Ovary (tissue), 9 donors: Measurements from ENCODE around the gene CDKAL1. TPM values are rescaled to one million over a fixed set of nuclear protein-coding genes. Genes with fewer than 3 reads are reported as not detected.

Experiments
- DNase-seq, 5 donors: peaks; one replicate each; pipeline ENCODE4 v3.0.0-alpha.2; 2019 to 2020
- H3K27ac ChIP-seq, 2 donors: fragments of 200-600 bp; one replicate each; pipeline versions ENCODE4 v1.5.1 to v1.8.0; 2019 to 2022
- H3K27me3 ChIP-seq: fragments of 200-600 bp; one replicate; pipeline ENCODE4 v1.8.0; 2022
- H3K36me3 ChIP-seq: fragments of 200-600 bp; sonication (generic); one replicate; pipeline ENCODE4 v1.5.1; 2019
- H3K4me1 ChIP-seq: one replicate; pipeline ENCODE4 v1.8.1; 2013; ENCODE audit warnings: mild to moderate bottlenecking, moderate library complexity; ENCODE audit not compliant: insufficient read depth
- H3K4me3 ChIP-seq: fragments of 200-600 bp; sonication (generic); one replicate; pipeline ENCODE4 v1.5.1; 2017
- H3K9me3 ChIP-seq, 2 donors: fragments of 200-600 bp in 1 of 2; sonication (generic) in 1 of 2; one replicate each; pipeline versions ENCODE4 v1.5.1 to v1.8.1; 2013 to 2019; ENCODE audit warnings: mild to moderate bottlenecking in 1 of 2, moderate library complexity in 1 of 2
- EP300 ChIP-seq: sonication (generic); formaldehyde crosslinking; IDR thresholded peaks from one replicate; pipeline ENCODE4 v1.6.1; 2017; ENCODE audit warnings: antibody characterized with exemption
- POLR2A ChIP-seq: fragments of 450-650 bp; IDR thresholded peaks from one replicate; pipeline ENCODE4 v1.6.1; 2017; ENCODE audit warnings: antibody characterized with exemption, mild to moderate bottlenecking, moderate library complexity
- WGBS, 3 donors: extraction: QIAGEN DNeasy Blood & Tissue Kit in 1 of 3; methylation state at CpG; one replicate each; pipeline versions ENCODE4 v1.1.5 to v1.1.7; 2013 to 2017; 5-methylcytosine and 5-hydroxymethylcytosine counted together
- intact Hi-C, 4 donors: fragments of 100-400 bp; cut with DNase I; formaldehyde crosslinking; loops; one replicate each; pipeline versions ENCODE4 v1.11.0 to v1.15.1; 2022 to 2023
- polyA plus RNA-seq, 2 donors: library from polyadenylated mRNA; stranded (reverse); fragments of 200-250 nt in 1 of 2; fragments of 350-450 nt in 1 of 2; fragmentation: Illumina TruSeq in 1 of 2; extraction: RNeasy Lipid Tissue Mini Kit (QIAGEN cat#74804) in 1 of 2; gene quantifications; one replicate each; pipeline ENCODE4 v1.2.3, GENCODE V29; 2013 to 2014
- total RNA-seq, 7 donors: library from RNA; depleted of rRNA in 2 of 7; stranded (reverse); fragments of >200 nt in 2 of 7; fragmentation: NEBNext Ultra II Directional in 3 of 7; extraction: Animal tissue kit (Norgen Biotek cat#: 25700) in 3 of 7; gene quantifications; one replicate each; pipeline versions ENCODE4 v1.1.0 to v1.2.4, GENCODE V29; 2016 to 2023
- TF ChIP-seq, protein P1 (sequence below), 3 donors: fragments of 450-650 bp in 2 of 3; fragments of 200-600 bp in 1 of 3; IDR thresholded peaks; one replicate each; pipeline versions ENCODE4 v1.5.1 to v1.8.0; 2016 to 2022; ENCODE audit warnings: antibody characterized with exemption in 3 of 3, mild to moderate bottlenecking in 1 of 3
- donor health status: DM: no; HTN: no; CAD: no; lungs with moderate emphysema.
- donor health status: DM: no; HTN: no; CAD: no.
- donor health status: Bipolar disorder and iron deficiency.
- donor health status: DM: yes; HTN: yes; CAD: no.
- donor health status: DM: no; HTN: no; CAD: no.
- donor health status: DM: yes; HTN: yes; CAD: no.

CDKAL1 gene
- total and polyA plus RNA-seq, 9 donors, result 6.8 to 21.3 (median 18.9) TPM

DNA sequence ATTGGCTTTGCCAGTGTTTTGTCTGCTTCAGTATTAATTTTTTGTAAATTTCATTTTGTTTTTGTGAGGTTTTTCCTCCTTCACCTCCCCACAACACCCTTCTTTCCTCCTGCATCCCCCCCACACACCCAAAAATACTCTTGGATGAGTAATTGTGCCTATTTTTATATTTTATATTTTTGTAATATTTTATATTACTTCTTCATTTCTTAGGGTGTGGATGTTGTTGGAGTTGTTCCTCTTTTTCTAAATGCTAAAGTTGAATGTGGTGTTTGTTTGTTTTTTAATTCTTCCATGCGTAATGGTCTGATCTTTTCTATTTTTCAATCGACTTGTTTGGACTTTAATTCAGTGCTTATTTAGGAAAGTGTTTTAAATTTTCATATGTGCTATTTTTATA, 638.8 kb downstream of the CDKAL1 start:
- Histone ChIP-seq H3K4me1 (peaks cover 2% of the 10 kb centered on the region), H3K4me3 (no peak overlapping the region), H3K36me3 (no peaks in the 10 kb centered on the region), H3K9me3 (no peaks in the 10 kb centered on the region), H3K27ac (no peak overlapping the region), H3K27me3 (no peaks in the 10 kb centered on the region)
- TF ChIP-seq, protein P1, sequence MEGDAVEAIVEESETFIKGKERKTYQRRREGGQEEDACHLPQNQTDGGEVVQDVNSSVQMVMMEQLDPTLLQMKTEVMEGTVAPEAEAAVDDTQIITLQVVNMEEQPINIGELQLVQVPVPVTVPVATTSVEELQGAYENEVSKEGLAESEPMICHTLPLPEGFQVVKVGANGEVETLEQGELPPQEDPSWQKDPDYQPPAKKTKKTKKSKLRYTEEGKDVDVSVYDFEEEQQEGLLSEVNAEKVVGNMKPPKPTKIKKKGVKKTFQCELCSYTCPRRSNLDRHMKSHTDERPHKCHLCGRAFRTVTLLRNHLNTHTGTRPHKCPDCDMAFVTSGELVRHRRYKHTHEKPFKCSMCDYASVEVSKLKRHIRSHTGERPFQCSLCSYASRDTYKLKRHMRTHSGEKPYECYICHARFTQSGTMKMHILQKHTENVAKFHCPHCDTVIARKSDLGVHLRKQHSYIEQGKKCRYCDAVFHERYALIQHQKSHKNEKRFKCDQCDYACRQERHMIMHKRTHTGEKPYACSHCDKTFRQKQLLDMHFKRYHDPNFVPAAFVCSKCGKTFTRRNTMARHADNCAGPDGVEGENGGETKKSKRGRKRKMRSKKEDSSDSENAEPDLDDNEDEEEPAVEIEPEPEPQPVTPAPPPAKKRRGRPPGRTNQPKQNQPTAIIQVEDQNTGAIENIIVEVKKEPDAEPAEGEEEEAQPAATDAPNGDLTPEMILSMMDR (IDR thresholded peaks at IDR 0.05), result no peak
- TF ChIP-seq POLR2A (no peak), EP300 (no peak)
- no peak for DNase-seq
- 86 to 91% (median 91%) methylated on average over 2 of the region's 2 CpGs for WGBS, 3 donors
- intact Hi-C loops, result no loop called here

DNA sequence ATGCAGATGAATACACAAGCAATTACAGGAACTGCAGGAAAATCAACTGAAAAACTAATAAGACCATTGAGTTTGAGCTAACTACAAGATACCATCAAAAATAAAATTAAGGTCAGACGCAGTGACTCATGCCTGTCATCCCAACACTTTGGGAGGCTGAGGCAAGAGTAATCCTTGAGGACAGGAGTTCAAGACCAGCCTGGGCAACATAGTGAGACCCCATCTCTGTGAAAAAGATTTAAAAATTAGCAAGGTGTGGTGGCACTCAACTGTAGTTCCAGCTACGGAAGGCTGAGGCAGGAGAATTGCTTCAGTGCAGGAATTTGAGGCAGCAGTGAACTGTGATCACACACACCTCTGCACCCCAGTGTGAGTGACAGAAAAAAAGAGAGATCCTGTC, 639.4 kb downstream of the CDKAL1 start:
- Histone ChIP-seq H3K27ac (no peak overlapping the region), H3K4me1 (no peaks in the 10 kb centered on the region), H3K36me3 (no peaks in the 10 kb centered on the region), H3K4me3 (no peak overlapping the region), H3K27me3 (no peaks in the 10 kb centered on the region), H3K9me3 (no peaks in the 10 kb centered on the region)
- DNase-seq, result no peak
- intact Hi-C loops, result no loop called here
- 92 to 98% (median 95%) methylated on average over 2 of the region's 2 CpGs for WGBS, 3 donors
- TF ChIP-seq EP300, result no peak
- TF ChIP-seq POLR2A, result no peak

DNA sequence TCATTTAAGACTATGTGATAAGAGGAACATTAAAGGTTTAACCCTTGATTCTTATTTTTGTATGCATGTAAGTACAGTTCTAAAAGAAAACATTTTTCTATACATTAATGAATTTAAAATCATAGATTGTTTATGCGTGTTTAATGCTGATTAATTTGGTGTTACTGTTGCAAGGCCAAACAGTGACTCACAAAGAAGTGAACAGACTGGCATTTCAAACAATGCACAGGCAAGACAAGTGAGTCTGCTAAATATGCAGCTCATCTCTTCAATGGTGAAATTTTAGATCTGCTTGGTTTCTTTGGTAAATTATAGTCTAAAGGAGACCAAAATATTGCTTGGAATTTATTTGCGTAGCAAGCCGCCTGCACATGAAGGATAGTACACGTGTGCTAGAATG, 641.9 kb downstream of the CDKAL1 start:
- WGBS, 3 donors, result 96 to 99% (median 98%) methylated on average over 4 of the region's 4 CpGs
- DNase-seq, result no peak
- no peaks in the 10 kb centered on the region for H3K36me3 ChIP-seq
- peaks cover 0 to 2% of the 10 kb centered on the region in 2 donors for H3K9me3 ChIP-seq
- TF ChIP-seq EP300, result no peak
- TF ChIP-seq, protein P1 (IDR thresholded peaks at IDR 0.05), result no peak
- TF ChIP-seq POLR2A, result no peak
- no peaks in the 10 kb centered on the region for H3K4me1 ChIP-seq
- H3K27me3 ChIP-seq, result no peaks in the 10 kb centered on the region
- intact Hi-C loops, result no loop called here
- no peak overlapping the region for H3K27ac ChIP-seq
- no peak overlapping the region for H3K4me3 ChIP-seq

DNA sequence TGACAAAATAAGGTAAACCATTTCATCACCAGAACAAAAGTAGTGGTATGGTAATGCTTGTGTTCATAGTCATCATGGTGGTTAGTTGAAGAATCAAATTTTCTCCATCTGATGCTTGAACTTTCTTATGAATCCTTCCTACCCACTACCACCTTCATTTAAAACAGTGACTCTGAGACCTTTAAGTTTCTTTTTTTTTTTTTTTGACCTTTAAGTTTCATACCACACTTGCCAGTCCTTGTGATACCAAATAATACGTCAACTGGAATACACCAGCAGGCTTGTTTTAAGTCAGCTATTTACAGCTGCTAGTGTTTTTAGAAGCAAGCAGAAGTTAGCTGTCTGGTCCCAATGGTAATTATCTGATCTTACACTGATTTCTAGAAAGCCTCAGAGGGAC, 645.9 kb downstream of the CDKAL1 start:
- H3K27ac ChIP-seq, result no peak overlapping the region
- 90 to 95% (median 90%) methylated on average over 1 of the region's 1 CpG for WGBS, 3 donors
- no peak for TF ChIP-seq POLR2A
- no peak for DNase-seq
- H3K36me3 ChIP-seq, result no peaks in the 10 kb centered on the region
- H3K4me3 ChIP-seq, result no peak overlapping the region
- H3K4me1 ChIP-seq, result no peaks in the 10 kb centered on the region
- H3K27me3 ChIP-seq, result no peaks in the 10 kb centered on the region
- intact Hi-C loops, result no loop called here
- peaks cover 0 to 2% of the 10 kb centered on the region in 2 donors for H3K9me3 ChIP-seq

DNA sequence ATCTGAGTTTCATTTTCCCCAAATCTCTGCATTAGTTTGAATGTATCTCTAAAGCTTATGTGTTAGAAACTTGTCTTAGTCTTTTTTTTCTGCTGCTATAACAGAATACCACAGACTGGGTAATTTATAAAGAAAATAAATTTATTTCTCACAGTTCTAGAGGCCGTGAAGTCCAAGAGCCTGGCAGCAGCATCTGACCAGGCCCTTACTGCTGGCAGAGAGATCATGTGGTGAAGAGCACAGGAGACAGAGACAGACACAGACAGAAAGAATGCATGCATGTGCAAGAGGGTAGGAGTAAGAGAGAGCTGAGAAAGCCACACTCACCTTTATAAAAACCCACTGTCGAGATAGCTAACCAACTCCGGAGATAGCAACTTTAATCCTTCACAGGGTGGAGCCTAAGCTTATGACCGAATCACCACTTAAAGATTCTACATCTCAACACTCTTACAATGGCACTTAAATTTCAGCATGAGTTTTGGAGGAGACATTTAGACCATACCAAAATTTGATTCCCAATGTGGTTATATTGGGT, 646.6 kb downstream of the CDKAL1 start:
- no peak for TF ChIP-seq EP300
- no peak for TF ChIP-seq POLR2A
- TF ChIP-seq, protein P1 (IDR thresholded peaks at IDR 0.05), result no peak
- Histone ChIP-seq H3K4me1 (no peaks in the 10 kb centered on the region), H3K9me3 (peaks cover 0 to 2% of the 10 kb centered on the region in 2 donors), H3K4me3 (no peak overlapping the region), H3K27me3 (no peaks in the 10 kb centered on the region), H3K27ac (no peak overlapping the region), H3K36me3 (no peaks in the 10 kb centered on the region)
- no peak for DNase-seq
- intact Hi-C loops, result no loop called here
- 97 to 99% (median 99%) methylated on average over 4 of the region's 4 CpGs for WGBS, 3 donors
